ENCODE data around the gene SDK1.

The SDK1 gene

DNA sequence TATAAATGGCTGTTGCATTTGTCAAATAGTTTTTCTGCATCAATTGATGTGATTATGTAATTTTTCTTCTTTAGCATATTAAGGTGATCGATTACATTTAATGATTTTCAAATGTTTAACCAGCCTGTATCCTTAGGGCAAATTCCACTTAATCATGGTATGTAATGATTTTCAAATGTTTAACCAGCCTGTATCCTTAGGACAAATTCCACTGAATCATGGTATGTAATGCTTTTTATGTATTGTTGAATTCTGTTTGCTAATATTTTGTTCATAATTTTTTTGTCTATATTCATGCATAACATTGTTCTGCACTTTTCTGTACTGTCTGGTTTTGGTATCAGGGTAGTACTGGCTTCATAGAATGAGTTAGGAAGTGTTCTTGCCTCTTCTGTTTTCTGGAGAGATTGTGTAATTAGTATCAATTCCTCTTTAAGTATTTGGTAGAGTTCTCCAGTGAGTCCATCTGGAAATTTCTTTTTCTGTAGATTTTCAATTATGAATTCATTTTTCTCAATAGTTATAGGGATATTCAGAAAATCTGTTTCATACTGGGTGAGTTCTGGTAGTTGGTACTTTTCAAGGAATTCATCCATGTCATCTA is 987.8 kb downstream of the SDK1 start:
- in situ Hi-C loops (cut with HindIII; ENCODE audit: low sequenced_read_pairs): no loop called here
- TF ChIP-seq, protein P1, sequence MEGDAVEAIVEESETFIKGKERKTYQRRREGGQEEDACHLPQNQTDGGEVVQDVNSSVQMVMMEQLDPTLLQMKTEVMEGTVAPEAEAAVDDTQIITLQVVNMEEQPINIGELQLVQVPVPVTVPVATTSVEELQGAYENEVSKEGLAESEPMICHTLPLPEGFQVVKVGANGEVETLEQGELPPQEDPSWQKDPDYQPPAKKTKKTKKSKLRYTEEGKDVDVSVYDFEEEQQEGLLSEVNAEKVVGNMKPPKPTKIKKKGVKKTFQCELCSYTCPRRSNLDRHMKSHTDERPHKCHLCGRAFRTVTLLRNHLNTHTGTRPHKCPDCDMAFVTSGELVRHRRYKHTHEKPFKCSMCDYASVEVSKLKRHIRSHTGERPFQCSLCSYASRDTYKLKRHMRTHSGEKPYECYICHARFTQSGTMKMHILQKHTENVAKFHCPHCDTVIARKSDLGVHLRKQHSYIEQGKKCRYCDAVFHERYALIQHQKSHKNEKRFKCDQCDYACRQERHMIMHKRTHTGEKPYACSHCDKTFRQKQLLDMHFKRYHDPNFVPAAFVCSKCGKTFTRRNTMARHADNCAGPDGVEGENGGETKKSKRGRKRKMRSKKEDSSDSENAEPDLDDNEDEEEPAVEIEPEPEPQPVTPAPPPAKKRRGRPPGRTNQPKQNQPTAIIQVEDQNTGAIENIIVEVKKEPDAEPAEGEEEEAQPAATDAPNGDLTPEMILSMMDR (IDR thresholded peaks at IDR 0.05; ENCODE audit: low read depth, low read length, missing control alignments): no peak
- no peak overlapping the region for H3K4me3 ChIP-seq (ENCODE audit: low read depth, low read length)
- DNase-seq (ENCODE audit: low read depth): no peak

DNA sequence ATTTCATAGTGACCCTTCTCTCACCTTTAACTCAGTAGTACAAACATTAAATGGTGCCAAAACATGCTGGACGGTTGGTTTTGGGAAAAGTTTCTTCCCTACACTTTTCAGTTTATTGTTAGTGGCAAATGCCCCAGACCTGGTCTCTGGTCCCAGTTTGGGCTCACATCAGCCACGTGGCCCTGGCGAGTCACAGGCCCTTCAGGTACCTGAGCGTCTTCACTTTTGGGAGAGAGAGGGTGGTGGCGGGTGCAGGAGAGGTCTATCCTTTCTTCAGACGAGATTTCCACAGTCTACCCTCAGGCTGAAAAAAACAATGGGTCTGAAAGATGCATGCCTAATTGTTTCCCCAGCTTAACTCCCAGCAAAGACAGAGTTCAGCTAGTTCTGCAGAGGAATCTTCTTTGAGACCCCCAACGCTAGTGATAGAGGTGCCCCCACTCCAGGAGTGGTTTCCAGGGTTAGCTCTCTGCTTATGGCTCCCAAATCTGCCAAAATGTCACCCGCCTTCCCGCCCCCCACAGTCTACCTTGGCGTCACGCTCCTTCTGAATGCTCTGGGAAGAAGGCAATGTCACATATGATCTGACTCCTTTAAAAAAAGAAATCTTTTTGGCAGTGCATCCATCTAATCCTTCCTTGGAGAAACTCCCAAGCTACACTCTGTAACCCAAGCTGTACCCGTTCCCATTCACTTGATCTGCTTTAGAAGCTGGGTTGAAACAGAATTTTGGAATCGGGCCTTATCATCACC is 996.3 kb downstream of the SDK1 start:
- no peak for DNase-seq (ENCODE audit: low read depth)
- in situ Hi-C loops (cut with HindIII; ENCODE audit: low sequenced_read_pairs): no loop called here
- TF ChIP-seq, protein P1 (IDR thresholded peaks at IDR 0.05; ENCODE audit: low read depth, low read length, missing control alignments): no peak

DNA sequence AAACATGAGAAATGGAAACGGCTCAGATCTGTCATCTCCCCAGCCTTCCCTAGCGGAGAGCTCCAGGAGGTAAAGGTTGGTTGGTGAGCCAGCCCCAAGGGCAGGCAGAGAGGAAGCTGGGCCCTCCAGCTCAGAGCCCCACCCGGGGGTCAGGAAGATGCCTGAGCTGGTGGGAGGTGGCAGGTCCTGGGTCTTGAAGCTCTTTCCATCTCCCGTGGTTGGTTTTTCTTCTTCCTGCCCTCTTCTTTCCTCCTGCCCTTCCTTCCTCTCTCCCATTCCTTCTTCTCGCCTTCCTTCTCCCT is 996.8 kb downstream of the SDK1 start:
- in situ Hi-C loops (cut with HindIII; ENCODE audit: low sequenced_read_pairs): no loop called here
- no peak for DNase-seq (ENCODE audit: low read depth)
- TF ChIP-seq, protein P1 (IDR thresholded peaks at IDR 0.05; ENCODE audit: low read depth, low read length, missing control alignments): no peak
- H3K4me3 ChIP-seq (ENCODE audit: low read depth, low read length): no peak overlapping the region

More for the DNA sequence above, 996.3 kb downstream of the SDK1 start:
- H3K4me3 ChIP-seq (ENCODE audit: low read depth, low read length): no peak overlapping the region

DNA sequence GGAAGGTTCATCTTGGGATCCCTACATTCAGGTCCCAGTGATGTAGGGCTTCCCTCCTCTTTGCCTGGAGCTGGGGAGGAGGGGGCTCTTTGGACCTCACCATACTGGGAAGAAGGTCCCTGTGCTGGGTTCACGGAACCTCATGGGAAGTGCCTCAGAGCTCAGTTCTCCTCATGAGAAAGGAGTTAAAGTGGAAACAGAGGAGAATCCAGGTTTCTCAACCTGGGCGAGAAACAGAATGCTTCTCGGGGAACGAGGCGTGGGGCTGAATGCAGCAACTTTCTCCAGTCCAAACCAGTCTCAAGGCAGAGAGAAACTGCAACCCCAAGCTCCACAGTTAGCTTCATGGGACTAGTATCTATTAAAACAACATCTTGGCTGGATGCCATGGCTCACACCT is 998.4 kb downstream of the SDK1 start:
- in situ Hi-C loops (cut with HindIII; ENCODE audit: low sequenced_read_pairs): no loop called here
- DNase-seq (ENCODE audit: low read depth): no peak
- H3K4me3 ChIP-seq (ENCODE audit: low read depth, low read length): no peak overlapping the region
- TF ChIP-seq, protein P1 (IDR thresholded peaks at IDR 0.05; ENCODE audit: low read depth, low read length, missing control alignments): no peak

DNA sequence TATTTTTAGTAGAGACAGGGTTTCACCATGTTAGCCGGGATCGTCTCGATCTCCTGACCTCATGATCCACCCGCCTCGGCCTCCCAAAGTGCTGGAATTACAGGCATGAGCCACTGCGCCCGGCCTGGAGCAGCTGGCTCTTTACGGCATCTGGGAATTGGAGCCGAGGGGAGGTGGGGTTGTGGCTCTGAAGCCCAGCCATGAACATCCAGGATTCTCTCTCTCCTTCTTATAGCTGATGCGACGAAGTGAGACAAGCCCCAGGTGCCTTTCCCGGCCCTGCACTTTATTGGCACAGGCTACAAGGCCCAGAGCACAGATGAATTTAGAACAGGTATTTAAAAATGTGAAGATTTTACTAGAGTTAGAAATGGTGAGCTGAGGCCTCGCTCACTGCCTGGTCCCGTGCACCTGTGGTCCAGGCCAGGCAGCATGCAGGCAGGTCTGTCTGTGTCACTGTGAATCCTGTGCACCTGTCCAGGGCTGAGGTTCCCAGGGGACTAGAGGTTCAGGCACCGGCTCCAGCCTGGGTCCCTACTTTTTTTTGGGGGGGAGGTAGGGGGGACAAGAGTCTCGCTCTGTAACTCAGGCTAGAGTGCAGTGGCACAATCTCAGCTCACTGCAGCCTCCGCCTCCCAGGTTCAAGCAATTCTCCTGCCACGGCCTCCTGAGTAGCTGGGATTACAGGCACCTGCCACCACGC is 1001.3 kb downstream of the SDK1 start:
- H3K4me3 ChIP-seq (ENCODE audit: low read depth, low read length): no peak overlapping the region
- TF ChIP-seq, protein P1 (IDR thresholded peaks at IDR 0.05; ENCODE audit: low read depth, low read length, missing control alignments): no peak
- no peak for DNase-seq (ENCODE audit: low read depth)
- in situ Hi-C loops (cut with HindIII; ENCODE audit: low sequenced_read_pairs): no loop called here

DNA sequence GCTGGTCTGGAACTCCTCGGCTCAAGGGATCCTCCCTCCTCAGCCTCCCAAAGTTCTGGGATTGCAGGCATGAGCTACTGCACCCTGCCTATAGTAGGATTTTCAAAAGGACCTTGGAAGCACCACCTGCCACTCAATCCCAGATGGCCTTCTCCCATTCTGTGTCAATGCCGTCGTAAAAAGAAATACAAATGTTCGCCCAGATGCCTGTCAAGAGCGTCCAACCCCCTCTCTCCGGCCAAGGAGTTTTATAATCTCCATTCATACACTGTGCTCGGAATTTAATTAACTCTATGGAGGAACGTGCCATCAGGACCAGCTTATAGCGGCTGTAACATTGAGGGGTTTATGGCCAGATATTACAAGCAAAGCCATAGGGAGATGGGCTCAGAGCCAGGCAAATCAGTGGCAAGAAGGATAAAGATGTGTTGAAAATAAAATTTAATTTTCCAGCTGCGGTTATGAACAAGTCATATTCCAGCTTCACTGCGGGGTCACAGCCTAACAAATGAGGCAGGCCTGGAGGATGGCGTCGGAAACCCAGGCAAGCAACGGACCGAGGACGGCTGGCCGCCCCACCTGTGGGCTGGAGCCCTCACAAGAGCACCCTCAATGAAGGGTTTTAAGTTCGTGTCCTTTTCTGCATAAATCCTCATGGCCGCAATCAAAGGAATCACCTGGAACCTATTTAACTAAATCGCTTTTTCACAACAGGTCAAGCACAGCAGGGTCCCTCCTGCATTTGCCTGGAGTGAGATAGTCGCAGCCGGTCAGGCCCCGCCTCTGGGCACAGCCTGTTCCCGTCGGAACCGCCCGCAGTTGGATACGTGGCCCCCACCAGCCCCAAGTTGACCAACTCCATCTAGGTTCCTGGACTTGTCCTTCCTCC is 1006.5 kb downstream of the SDK1 start:
- in situ Hi-C loops (cut with HindIII; ENCODE audit: low sequenced_read_pairs): no loop called here
- no peak for DNase-seq (ENCODE audit: low read depth)
- TF ChIP-seq, protein P1 (IDR thresholded peaks at IDR 0.05; ENCODE audit: low read depth, low read length, missing control alignments): no peak
- no peak overlapping the region for H3K4me3 ChIP-seq (ENCODE audit: low read depth, low read length)

Data from astrocyte of the cerebellum (primary cell).